ENCODE measurements around the gene SERPINE1. TPM values are rescaled to one million over a fixed set of nuclear protein-coding genes. Genes with fewer than 3 reads are reported as not detected.
A peak's percentile ranks its signal among the peaks of the same experiment; 100 is the strongest.

SERPINE1 gene
- total RNA-seq, 1 donor from 2014 or later, result under 0.01 TPM

DNA sequence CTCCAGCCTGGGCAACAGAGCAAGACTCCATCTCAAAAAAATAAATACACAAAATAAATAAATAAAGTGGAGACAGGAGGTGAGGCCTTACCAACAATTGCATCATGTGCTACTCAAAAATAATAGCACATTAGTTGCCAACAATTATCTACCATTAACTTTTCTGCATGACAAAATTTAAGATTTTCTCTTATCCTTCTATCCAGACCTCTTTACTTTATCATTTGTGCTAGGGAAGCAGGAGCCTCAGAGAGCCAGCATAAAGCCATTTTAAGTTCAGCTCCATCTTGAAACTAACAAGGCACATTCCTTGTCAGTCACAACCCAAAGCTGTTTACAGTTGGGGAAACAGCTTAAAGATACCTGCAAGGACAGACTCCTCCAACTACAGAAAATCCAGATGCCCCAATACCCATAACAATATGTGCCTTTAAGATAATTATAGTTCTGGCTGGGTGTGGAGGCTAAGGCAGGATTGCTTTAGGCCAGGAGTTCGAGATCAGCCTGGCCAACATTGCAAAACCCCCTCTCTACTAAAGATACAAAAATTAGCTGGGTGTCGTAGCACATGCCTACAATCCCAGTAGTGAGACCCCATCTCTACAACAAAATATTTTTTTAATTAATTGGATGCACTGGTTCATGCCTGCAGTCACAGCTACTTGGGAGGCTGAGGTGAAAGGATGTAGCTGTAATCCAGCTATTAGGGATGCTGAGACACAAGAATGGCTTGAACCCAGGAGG lies 25.2 kb downstream of the SERPINE1 start:
- no peak for DNase-seq (ENCODE audit: low spot score in 2 of 2)
- FAIRE-seq, result no peak

DNA sequence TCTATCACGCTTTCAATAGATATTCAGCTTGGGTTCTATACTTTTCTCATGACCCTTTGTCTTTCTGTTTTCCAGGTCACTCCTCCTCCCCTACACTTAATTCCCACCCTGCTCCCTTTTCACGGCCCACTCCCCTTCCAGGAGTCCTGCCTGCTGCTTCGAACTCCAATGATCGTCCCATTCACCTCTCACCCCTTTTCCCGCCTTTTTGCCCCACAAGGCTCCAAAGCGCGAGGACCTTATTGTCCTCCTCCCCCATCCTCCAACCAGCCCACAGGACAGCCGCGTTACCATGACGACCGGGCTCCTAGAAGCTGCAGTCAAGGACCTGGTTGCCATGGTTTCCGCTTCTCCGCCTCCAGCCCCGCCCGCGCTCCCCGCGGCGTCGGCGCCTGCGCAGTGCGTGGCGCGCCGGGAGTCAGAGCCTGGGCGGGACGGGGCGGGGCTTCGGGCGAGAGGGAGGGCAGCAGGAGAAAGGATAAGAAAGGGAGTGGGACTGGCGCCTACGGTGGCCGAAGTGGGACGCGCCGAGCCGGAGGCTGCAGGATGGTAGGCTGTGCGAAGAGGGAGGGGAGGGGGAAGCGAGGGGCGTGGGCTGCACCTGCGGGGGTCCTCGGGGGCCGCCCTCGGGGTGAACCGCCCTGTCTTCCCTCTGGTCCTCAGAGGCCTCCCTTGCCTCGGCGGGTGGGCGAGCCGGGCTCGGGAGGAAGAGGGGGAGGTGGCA lies 27.2 kb downstream of the SERPINE1 start, which contains the start of gene AP1S1:
AP1S1 (plus strand) TSS at position 508 of the 724 bp plus-strand sequence; CDS start at position 547, 39 bp downstream.
- DNase-seq (ENCODE audit: low spot score in 2 of 2) (peak; percentile 98 to 99), FAIRE-seq (no peak)

DNA sequence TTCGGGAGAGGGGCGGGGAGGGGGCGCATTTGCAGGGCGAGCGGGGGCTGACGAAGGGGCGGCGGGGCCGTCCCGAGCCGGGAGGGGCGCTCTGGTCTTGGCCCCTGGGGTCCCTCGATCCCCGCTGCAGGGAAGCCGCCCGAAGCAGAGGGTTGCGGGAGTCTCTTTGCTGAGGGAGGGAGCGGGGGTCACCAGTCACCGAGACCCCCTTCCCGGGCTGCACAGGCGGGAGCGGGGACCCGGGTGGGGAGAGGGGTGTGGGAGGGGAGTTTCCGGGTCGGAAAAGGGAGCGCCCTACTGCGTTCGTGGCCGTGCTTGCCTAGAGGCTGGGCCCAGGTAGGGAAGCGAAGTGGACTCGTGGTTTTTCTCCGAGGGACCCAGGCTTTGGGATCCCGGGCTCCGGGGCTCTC lies 27.8 kb downstream of the SERPINE1 start:
- DNase-seq (ENCODE audit: low spot score in 2 of 2) (peak in 1 of 2 donors; percentile 33), FAIRE-seq (no peak)

DNA sequence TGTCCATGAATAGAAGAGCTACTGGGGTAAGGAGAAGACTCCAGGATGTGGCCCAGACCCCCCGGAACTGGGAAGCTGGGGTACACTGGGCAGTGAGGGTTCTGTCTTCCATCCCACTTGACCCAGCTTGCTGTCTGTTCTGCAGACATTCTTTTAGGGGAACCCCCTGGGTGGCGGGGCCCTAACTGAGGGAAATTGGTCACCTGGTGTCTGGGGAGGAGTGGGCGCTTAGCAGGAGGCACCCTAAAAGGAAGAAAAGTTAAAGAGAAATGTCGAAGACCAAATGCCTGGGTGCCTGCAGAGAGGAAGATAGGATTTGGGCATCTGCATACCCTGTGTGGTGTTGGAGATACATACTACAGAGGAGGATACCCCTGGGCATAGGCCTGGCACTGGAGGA lies 28.4 kb downstream of the SERPINE1 start:
- FAIRE-seq (no peak), DNase-seq (ENCODE audit: low spot score in 2 of 2) (peak in 1 of 2 donors; percentile 25)

DNA sequence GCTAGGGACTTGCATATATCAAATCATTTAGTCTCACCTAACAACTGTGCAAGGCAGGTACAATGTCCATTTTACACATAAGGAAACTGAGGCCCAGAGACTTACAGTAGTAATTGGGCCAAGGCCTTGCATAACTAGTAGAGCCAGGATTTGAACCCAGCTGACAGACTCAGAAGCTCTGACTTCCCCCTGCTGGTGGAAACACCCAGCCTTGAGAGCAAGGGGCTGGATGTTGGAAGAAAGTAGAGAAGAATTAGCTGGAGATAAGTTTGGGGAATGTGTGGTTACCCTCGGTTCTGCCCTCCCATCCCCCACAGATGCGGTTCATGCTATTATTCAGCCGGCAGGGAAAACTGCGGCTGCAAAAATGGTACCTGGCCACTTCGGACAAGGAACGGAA lies 29.4 kb downstream of the SERPINE1 start:
- no peak for FAIRE-seq
- DNase-seq (ENCODE audit: low spot score in 2 of 2), result no peak

DNA sequence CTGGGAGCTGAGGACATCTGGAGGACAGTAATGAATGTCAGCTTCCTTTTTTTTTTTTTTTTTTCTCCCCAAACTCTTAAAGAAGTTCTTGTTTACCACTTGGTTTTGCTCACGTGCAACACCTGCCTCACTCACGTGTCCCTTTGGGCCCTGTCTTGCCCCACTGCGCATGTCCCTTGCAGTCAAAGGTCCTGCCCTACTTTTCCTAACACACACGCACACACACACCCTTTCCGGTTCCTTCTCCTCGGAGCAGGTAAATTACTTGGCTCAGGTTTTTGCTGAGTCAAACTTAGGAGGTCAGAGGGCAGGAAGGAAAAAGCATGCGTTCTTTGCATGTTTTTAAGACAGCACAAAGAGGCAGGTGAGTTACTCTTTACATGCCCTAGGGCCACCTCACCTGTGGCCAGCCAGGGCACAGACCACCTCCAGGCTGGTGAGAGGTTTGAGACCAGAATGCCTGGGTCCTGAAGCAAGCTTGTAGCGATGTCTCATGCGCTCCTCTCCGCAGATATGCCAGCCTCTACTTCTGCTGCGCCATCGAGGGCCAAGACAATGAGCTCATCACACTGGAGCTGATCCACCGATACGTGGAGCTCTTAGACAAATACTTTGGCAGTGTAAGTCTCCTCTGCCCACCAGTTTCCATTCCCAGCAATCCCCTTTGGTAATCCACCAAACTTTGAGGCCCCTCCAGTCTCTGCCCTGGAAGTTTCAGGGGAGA lies 30.1 kb downstream of the SERPINE1 start:
- FAIRE-seq, result no peak
- DNase-seq (ENCODE audit: low spot score in 2 of 2), result peak in 1 of 2 donors; percentile 17

DNA sequence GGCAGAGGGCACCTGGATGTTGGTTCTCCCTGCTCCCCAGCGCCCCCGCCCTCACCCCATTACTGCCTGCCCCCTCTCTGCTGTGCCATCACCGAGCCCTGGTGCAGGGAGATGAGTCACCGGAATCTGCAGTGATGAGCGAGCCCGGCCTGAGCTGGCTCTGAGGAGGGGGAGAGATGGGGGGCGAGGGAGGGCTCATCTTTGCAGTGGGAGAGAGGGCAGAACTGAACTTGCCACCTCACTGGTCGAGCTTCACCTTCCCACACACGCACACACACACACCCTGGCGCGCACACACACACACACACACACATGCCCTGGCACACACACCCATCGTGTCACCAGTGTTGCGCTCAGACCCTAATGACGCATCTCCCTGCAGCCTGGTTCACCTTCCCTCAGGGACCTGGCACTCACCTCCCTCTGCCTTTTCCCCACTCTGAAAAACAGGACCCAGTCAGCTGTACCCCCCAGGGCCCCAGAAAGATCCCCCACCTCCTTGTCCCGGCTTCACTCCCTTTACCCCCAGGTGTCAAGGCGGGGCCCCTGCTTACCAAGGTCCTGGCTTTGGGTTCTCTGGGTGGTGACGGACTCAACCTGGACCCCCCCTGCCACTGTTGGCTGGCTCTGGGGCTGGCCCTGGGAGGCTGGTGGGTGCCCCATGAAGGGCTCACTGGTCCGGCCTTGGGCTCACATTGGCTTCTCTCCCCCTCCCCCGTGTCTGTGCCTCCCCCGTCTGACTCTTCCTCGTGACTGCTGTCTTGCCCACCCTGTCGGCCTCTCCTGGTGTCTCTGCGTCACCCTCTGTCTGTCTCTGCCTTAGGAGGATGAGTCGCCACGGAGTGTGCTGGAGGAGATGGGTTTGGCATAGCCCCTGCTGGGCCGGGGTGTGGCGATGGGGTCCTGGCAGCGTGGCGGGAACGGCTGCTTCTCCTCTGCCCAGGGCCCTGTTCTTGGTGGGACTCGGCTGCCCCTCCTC lies 33.1 kb downstream of the SERPINE1 start:
- no peak for FAIRE-seq
- peak in 1 of 2 donors; percentile 30 for DNase-seq (ENCODE audit: low spot score in 2 of 2)

DNA sequence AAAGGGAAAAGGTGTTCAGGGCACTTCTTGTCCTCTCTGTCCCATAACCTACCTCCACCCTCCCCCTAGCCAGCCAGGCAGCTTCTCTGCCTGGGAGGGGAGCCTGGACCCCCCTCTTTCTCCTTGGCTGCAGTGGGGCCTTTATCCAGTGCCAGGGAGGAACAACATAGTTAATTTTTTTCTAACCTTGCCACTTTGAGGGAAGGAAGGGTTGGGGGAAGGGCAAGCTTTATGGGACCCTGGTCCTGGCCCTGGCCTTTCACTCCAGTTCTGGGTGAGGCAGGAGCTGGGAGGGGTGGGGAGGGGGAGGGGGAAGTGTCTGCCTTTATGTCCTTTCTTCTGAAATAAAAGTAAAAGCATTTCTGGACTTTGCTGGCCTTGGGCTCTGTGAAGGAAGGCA lies 34.0 kb downstream of the SERPINE1 start:
- FAIRE-seq, result no peak
- no peak for DNase-seq (ENCODE audit: low spot score in 2 of 2)

DNA sequence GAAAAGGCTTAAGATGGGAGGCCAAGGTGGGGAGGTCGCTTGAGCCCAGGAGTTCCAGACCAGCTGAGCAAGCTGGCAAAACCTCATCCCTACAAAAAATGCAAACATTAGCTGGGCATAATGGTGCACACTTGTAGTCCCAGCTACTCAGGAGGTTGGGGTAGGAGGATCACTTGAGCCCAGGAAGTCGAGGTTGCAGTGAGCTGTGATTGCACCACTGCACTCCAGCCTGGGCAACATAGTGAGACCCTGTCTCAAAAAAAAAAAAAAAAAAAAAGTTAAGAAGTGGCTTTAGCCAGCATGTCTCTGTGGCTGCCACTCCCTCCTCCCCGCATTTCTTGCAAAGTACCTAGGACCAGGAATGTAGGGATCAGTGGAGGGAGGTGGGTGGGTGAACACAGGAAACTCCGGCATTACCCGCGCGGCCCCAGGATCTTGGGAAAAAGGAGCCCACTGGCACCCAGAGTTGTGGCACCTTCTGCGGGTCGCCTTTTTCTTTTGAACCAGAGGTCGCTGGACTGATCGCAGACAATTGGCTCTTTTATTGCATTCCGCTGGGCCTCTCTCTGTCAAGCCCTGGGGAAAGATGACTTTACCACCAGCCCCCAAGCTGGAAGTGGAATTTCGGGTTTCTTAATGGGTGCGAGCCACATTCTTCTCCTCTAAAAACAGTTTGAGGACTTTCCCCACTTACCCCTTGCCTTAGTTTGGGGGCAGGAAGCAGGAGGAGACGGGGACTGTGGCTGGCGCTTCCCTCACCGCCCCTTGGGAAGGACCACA lies 35.0 kb downstream of the SERPINE1 start:
- DNase-seq (ENCODE audit: low spot score in 2 of 2), result no peak
- FAIRE-seq, result no peak

DNA sequence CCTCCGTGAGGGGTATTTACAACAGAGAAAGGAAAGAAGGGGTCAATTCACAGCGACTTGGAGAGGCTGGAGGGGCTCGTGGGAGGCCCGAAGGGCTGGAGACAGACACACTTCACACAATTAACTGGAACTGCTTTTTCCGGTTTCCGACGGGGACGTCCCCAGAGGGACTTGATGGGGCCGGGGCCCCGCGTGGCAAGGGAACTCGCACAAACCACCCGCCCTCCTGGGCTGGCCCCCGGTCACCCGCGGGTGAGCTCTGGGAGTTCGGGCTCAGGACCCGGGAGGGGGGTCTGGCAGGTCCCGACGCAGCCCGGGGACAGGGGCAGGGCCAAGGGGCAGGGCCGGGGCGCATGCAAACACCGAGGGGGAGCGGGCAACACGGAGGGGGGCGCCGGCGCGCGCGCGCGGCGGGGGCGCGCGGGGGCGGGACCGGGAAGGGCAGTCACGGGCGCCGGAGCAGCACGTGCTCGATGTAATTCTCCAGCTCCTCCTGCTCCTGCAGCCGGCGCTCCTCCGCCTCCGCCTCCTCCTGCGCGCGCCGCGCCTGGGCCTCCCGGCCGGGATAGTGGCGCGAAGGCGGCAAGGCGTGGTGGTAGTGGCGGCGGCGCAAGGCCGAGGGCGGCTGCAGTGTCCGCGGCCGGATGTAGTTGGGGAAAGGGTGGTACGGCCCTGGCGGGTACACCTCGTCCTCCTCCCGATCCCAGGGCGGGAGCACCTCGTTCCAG lies 35.8 kb downstream of the SERPINE1 start:
- FAIRE-seq, result no peak
- peak in 1 of 2 donors; percentile 42 for DNase-seq (ENCODE audit: low spot score in 2 of 2)

DNA sequence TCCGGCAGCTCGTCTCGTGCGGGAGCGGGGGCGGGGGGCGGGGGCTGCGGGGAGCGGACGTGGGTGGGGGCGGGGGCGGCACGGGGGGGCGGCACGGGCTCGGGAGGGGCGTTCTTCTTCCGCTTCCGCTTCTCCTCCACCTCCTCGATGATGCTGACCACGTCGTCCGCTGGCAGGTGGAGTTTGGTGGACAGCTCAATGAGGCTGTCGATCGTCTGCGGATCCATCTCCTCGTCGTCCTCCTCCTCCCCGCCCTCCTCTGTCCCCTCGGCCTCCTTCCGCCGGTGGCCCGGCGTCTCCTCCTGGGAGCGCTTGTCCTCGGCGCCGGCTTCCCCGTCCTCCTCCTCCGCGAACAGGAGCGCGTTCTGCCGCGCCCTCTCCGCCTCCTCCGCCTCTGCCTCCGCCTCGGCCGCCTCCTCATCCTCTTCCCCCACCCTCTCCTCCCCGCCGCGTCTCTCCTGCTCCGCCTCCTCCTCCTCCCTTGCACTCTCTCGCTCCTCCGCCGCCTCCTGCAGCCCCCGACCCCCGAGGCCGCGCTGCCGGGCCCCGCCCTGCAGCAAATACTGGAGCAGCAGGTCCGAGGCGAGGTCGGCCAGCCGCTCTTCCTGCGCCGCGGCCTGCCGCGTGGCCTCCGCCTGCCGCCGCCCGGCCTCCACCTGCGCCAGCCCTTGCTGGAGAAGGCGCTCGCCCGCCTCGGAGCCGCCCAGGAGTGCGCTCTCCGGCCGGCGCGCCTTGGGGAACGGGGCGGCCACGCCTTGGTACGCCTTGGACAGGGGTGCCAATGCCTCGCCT lies 36.6 kb downstream of the SERPINE1 start:
- peak in 1 of 2 donors; percentile 35 for DNase-seq (ENCODE audit: low spot score in 2 of 2)
- no peak for FAIRE-seq

DNA sequence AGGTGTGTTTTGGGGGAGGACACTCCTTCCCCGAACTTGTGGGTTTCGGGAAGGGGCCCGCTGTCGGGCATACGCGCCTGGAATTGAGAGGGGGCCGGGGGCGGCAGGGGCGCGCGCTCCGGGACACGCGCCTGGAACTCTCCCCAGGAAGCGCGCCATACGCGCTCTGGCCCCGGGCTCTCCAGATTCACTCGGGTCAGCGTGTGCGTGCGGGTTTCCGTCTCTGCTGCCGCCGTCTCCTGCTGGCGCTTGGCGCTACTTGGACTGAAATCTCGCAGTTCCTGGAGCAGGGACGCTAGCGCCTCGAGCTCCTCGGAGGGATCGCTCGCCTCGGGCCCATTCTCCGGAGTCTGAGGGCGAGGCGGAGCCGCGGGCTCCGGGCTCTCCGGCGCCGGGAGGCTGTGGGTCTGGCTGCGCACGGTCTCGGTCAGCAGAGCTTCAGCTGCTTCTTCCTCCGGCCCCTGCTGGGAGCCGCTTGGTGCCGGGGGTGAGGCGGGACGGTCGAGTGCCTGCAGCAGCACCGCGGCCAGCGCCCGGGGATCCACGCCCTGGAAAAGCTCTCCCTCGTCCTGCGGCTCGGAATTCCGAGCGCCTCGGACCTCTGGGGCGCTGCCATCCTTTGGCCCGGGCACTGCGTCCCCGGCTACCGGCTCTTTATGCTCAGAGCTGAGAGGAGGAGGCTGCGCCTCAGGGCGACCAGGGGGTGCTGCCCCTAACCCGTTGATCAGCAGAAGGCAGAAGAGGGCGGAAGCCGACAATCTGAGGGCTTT lies 37.4 kb downstream of the SERPINE1 start:
- no peak for FAIRE-seq
- DNase-seq (ENCODE audit: low spot score in 2 of 2), result peak in 1 of 2 donors; percentile 12

DNA sequence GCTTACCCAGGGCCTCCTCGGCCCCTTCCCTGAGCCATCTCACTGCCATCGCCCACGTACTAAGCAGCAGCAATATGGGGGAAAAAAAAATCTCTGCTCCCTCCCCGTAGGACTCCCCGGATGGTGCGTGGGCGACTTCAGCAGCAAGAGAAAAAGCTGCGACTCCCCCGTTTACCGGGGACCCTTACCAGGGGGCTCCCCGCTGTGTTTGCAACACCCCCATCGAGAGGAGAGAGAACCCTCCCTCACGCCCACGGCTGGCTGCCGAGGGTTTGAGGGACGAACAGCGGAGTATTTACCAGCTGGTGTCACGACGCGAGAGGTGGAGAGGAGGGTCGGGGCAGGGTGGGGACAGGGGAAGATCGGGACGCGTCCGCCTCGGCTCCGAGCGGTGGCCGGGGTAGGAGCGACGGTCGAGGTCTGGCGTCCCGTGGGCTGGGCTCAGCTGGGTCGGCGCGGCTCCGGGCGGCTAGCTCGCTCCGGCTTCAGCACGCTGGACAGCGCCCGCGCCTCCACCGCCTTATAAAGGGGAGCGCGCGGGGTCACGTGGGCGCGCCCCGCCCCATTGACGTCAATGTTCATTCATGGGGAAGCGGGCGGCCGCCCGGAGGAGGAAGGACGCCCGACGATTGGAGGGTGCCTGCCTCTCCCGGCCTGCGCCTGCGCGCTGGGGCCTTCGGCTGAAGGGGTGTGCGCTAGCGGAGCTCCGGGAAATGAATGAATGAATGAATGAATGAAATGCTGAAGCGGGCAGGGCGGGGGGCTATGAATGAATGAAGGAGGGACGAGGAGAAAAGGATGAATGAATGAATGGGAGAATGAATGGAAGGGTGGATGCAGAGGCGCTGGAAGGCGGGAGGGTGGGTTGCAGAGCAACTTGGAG lies 38.4 kb downstream of the SERPINE1 start, which contains the start of gene VGF:
VGF (minus strand) TSS at position 495 of the 883 bp plus-strand sequence. CDS start 726 bp downstream, outside the sequence.
- peak; percentile 97 to 98 for DNase-seq (ENCODE audit: low spot score in 2 of 2)
- no peak for FAIRE-seq

DNA sequence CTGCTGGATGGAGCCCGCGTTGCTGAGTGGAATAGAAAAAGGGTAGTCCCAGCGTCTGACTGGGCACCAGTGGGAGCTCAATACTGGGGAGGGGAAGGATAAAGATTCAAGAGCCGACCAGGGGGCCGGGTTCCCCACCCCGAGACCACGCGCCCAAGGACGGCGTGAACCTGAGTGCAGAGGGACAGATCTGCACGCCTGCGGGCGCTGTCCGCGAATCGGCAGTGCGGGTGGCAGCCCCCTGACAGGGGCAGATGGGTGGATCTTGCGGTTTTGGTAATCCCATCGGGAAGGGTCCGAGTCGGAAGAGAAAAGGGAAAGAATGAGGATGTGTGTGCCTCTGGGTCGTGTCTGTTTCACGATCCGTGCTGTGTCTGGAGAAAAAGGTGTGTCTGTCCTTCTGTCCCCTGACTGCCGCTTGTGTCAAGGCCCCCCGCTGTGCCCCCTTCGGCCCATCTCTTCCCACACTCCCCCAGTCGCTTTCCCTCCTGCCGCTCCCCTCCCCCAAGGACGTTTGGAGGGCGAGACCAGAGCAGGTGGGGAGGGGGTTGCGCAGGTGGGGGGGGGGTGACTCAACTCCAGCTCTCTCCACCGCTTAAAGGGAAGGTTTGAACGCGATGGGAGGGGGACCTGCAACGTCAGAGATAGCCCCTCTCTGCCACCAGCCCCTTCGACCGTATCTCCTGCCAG lies 39.2 kb downstream of the SERPINE1 start:
- FAIRE-seq, result no peak
- DNase-seq (ENCODE audit: low spot score in 2 of 2), result no peak

DNA sequence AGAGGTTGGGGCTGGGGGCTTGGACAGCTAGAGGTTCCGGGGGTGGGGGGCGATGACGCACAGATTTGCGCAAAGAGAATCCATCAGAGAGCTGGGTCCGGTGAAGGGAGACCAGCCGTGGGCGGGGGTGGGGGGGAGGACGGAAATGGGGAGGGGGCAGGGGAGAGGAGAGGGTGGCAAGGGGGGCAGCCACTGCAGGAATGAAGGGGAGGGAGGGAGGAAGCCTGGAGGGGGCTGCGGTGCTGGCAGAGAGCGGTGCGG lies 39.7 kb downstream of the SERPINE1 start:
- DNase-seq (ENCODE audit: low spot score in 2 of 2) (no peak), FAIRE-seq (no peak)
